ENCODE results near the gene JSRP1. TPM values are rescaled to one million over a fixed set of nuclear protein-coding genes. Genes with fewer than 3 reads are reported as not detected.

Gene JSRP1
- total and polyA plus RNA-seq, 8 donors, result 0.20 to 1.1 (median 0.53) TPM; not detected in 1

DNA sequence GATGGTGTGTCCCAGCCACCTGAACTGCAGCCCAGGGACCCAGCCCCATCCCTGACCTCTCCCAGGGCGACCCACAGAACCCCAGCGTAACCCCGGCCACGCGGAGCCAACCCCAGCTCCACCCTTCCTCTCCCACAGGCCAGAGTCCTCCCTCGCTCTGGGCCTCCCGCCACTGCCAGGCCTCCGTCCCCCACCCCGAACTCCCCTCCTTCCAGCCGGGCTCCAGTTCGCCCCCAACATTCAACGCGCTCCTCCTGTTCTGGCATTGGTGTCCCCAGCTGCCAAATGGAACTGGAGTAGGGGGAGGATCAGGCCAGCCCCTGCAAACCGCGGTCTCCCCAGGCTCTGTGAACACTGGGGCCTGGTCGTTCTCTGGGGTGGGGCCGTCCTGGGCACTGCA lies 44.3 kb upstream of the JSRP1 start:
- Histone ChIP-seq H3K27ac (no peak overlapping the region), H3K4me3 (no peak overlapping the region), H3K36me3 (peaks cover 0 to 6% of the 10 kb centered on the region in 2 donors), H3K4me1 (peaks cover 4 to 22% of the 10 kb centered on the region in 2 donors), H3K9me3 (no peaks in the 10 kb centered on the region), H3K27me3 (peaks cover 12 to 77% of the 10 kb centered on the region in 2 donors)
- DNase-seq (no peak), ATAC-seq (no peak)
- intact Hi-C loops (cut with DNase I), result no loop called here
- TF ChIP-seq, protein P1, sequence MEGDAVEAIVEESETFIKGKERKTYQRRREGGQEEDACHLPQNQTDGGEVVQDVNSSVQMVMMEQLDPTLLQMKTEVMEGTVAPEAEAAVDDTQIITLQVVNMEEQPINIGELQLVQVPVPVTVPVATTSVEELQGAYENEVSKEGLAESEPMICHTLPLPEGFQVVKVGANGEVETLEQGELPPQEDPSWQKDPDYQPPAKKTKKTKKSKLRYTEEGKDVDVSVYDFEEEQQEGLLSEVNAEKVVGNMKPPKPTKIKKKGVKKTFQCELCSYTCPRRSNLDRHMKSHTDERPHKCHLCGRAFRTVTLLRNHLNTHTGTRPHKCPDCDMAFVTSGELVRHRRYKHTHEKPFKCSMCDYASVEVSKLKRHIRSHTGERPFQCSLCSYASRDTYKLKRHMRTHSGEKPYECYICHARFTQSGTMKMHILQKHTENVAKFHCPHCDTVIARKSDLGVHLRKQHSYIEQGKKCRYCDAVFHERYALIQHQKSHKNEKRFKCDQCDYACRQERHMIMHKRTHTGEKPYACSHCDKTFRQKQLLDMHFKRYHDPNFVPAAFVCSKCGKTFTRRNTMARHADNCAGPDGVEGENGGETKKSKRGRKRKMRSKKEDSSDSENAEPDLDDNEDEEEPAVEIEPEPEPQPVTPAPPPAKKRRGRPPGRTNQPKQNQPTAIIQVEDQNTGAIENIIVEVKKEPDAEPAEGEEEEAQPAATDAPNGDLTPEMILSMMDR (IDR thresholded peaks at IDR 0.05), result no peak

DNA sequence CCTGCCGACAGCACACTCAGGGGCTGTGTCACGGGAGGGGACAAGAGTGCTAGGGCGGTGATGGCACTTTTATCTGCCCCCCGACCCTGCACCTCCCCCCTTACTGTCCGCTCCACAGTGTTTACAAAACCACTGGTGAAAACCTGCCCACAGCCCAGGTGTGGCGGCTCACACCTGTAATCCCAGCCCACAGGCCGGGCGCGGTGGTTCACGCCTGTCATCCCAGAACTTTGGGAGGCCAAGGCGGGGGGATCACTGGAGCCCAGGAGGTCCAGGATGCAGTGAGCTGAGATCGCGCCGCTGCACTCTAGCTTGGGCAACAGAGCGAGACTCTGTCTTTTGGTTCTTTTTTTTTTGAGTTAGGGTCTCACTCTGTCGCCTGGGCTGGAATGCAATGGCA lies 39.9 kb upstream of the JSRP1 start:
- intact Hi-C loops (cut with DNase I), result no loop called here
- no peaks in the 10 kb centered on the region for H3K9me3 ChIP-seq
- peaks cover 0 to 18% of the 10 kb centered on the region in 2 donors for H3K36me3 ChIP-seq
- H3K4me1 ChIP-seq, result peaks cover 2 to 36% of the 10 kb centered on the region in 2 donors
- DNase-seq, result no peak
- no peak for ATAC-seq
- no peak overlapping the region for H3K27ac ChIP-seq
- no peak overlapping the region for H3K4me3 ChIP-seq
- peaks cover 18 to 76% of the 10 kb centered on the region in 2 donors for H3K27me3 ChIP-seq
- TF ChIP-seq, protein P1 (IDR thresholded peaks at IDR 0.05), result no peak

- no peak for DNase-seq
- H3K27ac ChIP-seq, result no peak overlapping the region
- H3K9me3 ChIP-seq, result no peaks in the 10 kb centered on the region
- TF ChIP-seq, protein P1 (IDR thresholded peaks at IDR 0.05), result no peak
- peaks cover 15 to 50% of the 10 kb centered on the region in 2 donors for H3K4me1 ChIP-seq
- no peak overlapping the region for H3K4me3 ChIP-seq
- peaks cover 0 to 18% of the 10 kb centered on the region in 2 donors for H3K36me3 ChIP-seq
- no peak for ATAC-seq
- H3K27me3 ChIP-seq, result peaks cover 32 to 76% of the 10 kb centered on the region in 2 donors
- intact Hi-C loops (cut with DNase I), result no loop called here
Observed at GRCh38 chr19:2294687-2295335, 38.6 kb upstream of the JSRP1 start.

- Histone ChIP-seq H3K27ac (peak overlapping the region in 1 of 2 donors; percentile 96), H3K9me3 (no peaks in the 10 kb centered on the region), H3K4me3 (peak overlapping the region; percentile 27 to 69), H3K36me3 (peaks cover 0 to 18% of the 10 kb centered on the region in 2 donors), H3K27me3 (peaks cover 44 to 86% of the 10 kb centered on the region in 2 donors), H3K4me1 (peaks cover 17 to 85% of the 10 kb centered on the region in 2 donors)
- ATAC-seq (no peak), DNase-seq (peak in 1 of 4 donors; percentile 84)
- TF ChIP-seq, protein P1 (IDR thresholded peaks at IDR 0.05), result no peak
- intact Hi-C loops (cut with DNase I), result no loop called here
Observed at GRCh38 chr19:2291185-2291751, 35.1 kb upstream of the JSRP1 start.

DNA sequence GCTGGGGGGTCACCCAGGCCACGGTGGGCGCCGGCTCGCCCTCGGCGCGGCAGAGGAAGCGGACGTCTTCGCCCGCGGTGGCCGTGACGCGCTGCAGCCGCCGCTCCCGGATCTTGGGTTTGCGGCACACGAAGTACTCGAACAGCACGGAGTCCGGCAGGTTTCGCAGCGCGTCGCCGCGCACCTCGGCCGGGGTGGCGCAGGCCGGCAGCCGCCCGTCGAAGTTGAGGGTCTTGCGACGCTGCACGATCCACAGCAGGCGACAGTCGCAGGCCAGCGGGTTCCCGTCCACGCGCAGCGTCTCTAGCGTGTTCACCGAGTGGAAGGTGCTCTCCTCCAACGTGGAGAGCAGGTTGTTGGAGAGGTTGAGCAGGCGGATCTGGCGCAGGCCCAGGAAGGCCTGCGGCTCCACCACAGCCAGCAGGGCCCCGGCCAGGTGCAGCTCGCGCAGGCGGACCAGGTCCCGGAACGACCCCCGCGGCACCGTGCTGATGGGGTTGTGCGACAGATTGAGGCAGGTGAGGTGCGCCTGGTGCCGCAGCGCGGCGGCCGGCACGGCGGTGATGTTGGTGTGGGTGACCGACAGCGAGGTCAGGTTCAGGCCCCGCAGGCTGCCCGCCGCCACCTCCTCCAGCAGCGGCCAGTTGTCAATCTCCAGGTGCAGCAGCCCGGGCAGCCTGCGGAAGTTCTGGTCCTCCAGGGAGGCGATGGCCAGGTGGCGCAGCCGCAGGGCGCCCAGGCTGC lies 34.4 kb upstream of the JSRP1 start:
- Histone ChIP-seq H3K27me3 (peaks cover 44 to 81% of the 10 kb centered on the region in 2 donors), H3K4me3 (peak overlapping the region; percentile 27 to 69)
- DNase-seq, result peak in 1 of 4 donors; percentile 85

More for the DNA sequence above, 34.4 kb upstream of the JSRP1 start:
- Histone ChIP-seq H3K4me1 (peaks cover 17 to 89% of the 10 kb centered on the region in 2 donors), H3K36me3 (peaks cover 0 to 13% of the 10 kb centered on the region in 2 donors), H3K9me3 (no peaks in the 10 kb centered on the region), H3K27ac (peak overlapping the region; percentile 26 to 96)
- intact Hi-C loops (cut with DNase I), result no loop called here
- ATAC-seq, result peak; percentile 5
- TF ChIP-seq, protein P1 (IDR thresholded peaks at IDR 0.05), result no peak
